ENCODE results near the gene ERC2. TPM values are rescaled to one million over a fixed set of nuclear protein-coding genes. Genes with fewer than 3 reads are reported as not detected.

The ERC2 gene
- total RNA-seq, 1 donor from 2014 or later: 48.3 TPM

GRCh38 chr3:56422316-56422715 lies 46.0 kb downstream of the ERC2 start:
- H3K4me1 Mint-ChIP-seq (ENCODE audit: low read depth, unreplicated experiment): peaks cover 15% of the 10 kb centered on the region
- DNase-seq: no peak
- H3K4me3 Mint-ChIP-seq (ENCODE audit: unreplicated experiment): no peak overlapping the region
- no peak overlapping the region for H3K27ac Mint-ChIP-seq (ENCODE audit: unreplicated experiment)
- peaks cover 4% of the 10 kb centered on the region for H3K27me3 Mint-ChIP-seq (ENCODE audit: unreplicated experiment)
- H3K36me3 Mint-ChIP-seq (ENCODE audit: unreplicated experiment): peaks cover 6% of the 10 kb centered on the region
- no peak for TF ChIP-seq CTCF (IDR thresholded peaks at IDR 0.05; ENCODE audit: partially characterized antibody, unreplicated experiment)
- peaks cover 4% of the 10 kb centered on the region for H3K9me3 Mint-ChIP-seq (ENCODE audit: unreplicated experiment)

- Mint-ChIP-seq H3K36me3 (ENCODE audit: unreplicated experiment) (peaks cover 5% of the 10 kb centered on the region), H3K27ac (ENCODE audit: unreplicated experiment) (no peak overlapping the region), H3K9me3 (ENCODE audit: unreplicated experiment) (peaks cover 4% of the 10 kb centered on the region), H3K27me3 (ENCODE audit: unreplicated experiment) (peaks cover 4% of the 10 kb centered on the region), H3K4me3 (ENCODE audit: unreplicated experiment) (no peak overlapping the region), H3K4me1 (ENCODE audit: low read depth, unreplicated experiment) (peaks cover 15% of the 10 kb centered on the region)
- no peak for TF ChIP-seq CTCF (IDR thresholded peaks at IDR 0.05; ENCODE audit: partially characterized antibody, unreplicated experiment)
- no peak for DNase-seq
These were observed 47.1 kb downstream of the ERC2 start for GRCh38 chr3:56421205-56421604.

GRCh38 chr3:56415652-56416051 lies 52.6 kb downstream of the ERC2 start:
- H3K27me3 Mint-ChIP-seq (ENCODE audit: unreplicated experiment): peaks cover 2% of the 10 kb centered on the region
- H3K27ac Mint-ChIP-seq (ENCODE audit: unreplicated experiment): no peak overlapping the region
- H3K4me1 Mint-ChIP-seq (ENCODE audit: low read depth, unreplicated experiment): peaks cover 2% of the 10 kb centered on the region
- no peaks in the 10 kb centered on the region for H3K9me3 Mint-ChIP-seq (ENCODE audit: unreplicated experiment)
- DNase-seq: no peak
- no peak overlapping the region for H3K4me3 Mint-ChIP-seq (ENCODE audit: unreplicated experiment)
- TF ChIP-seq CTCF (IDR thresholded peaks at IDR 0.05; ENCODE audit: partially characterized antibody, unreplicated experiment): no peak
- H3K36me3 Mint-ChIP-seq (ENCODE audit: unreplicated experiment): no peaks in the 10 kb centered on the region

- Mint-ChIP-seq H3K9me3 (ENCODE audit: unreplicated experiment) (no peaks in the 10 kb centered on the region), H3K4me1 (ENCODE audit: low read depth, unreplicated experiment) (peaks cover 3% of the 10 kb centered on the region)
These were observed 54.4 kb downstream of the ERC2 start for GRCh38 chr3:56413911-56414310.

GRCh38 chr3:56411166-56411565 lies 57.1 kb downstream of the ERC2 start:
- TF ChIP-seq CTCF (IDR thresholded peaks at IDR 0.05; ENCODE audit: partially characterized antibody, unreplicated experiment): no peak
- no peaks in the 10 kb centered on the region for H3K36me3 Mint-ChIP-seq (ENCODE audit: unreplicated experiment)
- H3K9me3 Mint-ChIP-seq (ENCODE audit: unreplicated experiment): peaks cover 1% of the 10 kb centered on the region
- H3K4me1 Mint-ChIP-seq (ENCODE audit: low read depth, unreplicated experiment): peaks cover 5% of the 10 kb centered on the region
- H3K27me3 Mint-ChIP-seq (ENCODE audit: unreplicated experiment): no peaks in the 10 kb centered on the region
- H3K4me3 Mint-ChIP-seq (ENCODE audit: unreplicated experiment): no peak overlapping the region
- no peak overlapping the region for H3K27ac Mint-ChIP-seq (ENCODE audit: unreplicated experiment)
- DNase-seq: no peak

More at GRCh38 chr3:56413911-56414310, 54.4 kb downstream of the ERC2 start:
- no peak for TF ChIP-seq CTCF (IDR thresholded peaks at IDR 0.05; ENCODE audit: partially characterized antibody, unreplicated experiment)
- no peak for DNase-seq
- Mint-ChIP-seq H3K4me3 (ENCODE audit: unreplicated experiment) (no peak overlapping the region), H3K27me3 (ENCODE audit: unreplicated experiment) (peaks cover 2% of the 10 kb centered on the region), H3K36me3 (ENCODE audit: unreplicated experiment) (no peaks in the 10 kb centered on the region), H3K27ac (ENCODE audit: unreplicated experiment) (no peak overlapping the region)
